H1 (cell line): ENCODE results near the gene ASB17. TPM values are rescaled to one million over a fixed set of nuclear protein-coding genes. Genes with fewer than 3 reads are reported as not detected.

Experiments used
- polyA plus RNA-seq, 7 experiments: library from polyadenylated mRNA; depleted of rRNA in 3 of 7; stranded (reverse) in 5 of 7; unstranded in 2 of 7; fragments of >200 nt in 5 of 7; fragments of 200-250 nt in 2 of 7; gene quantifications; 1 replicate in 5 of 7; 2 replicates in 1 of 7; 4 replicates in 1 of 7; pipeline versions ENCODE4 v1.2.1 to v1.2.3, GENCODE V29; 2011 to 2013; ENCODE audit warnings: missing spikeins in 2 of 7, mixed read lengths in 2 of 7
- total RNA-seq: library from RNA; stranded (reverse); fragmentation: NEBNext Ultra II Directional; extraction: Animal tissue kit (Norgen Biotek cat#: 25700); gene quantifications from 2 replicates; pipeline ENCODE4 v1.2.1, GENCODE V29; 2021
- TF ChIP-seq, protein P1 (sequence below): fragments of 300-600 bp; sonication (generic); IDR thresholded peaks from 2 replicates; pipeline ENCODE4 v1.7.1; 2012; ENCODE audit warnings: low read length, moderate library complexity, mild to moderate bottlenecking, inconsistent platforms; ENCODE audit not compliant: insufficient replicate concordance

The ASB17 gene
- total and polyA plus RNA-seq, 2 of the 8 experiments (the other 6 are each of a cell fraction or from before 2014, with no cell fraction given): not detected

DNA sequence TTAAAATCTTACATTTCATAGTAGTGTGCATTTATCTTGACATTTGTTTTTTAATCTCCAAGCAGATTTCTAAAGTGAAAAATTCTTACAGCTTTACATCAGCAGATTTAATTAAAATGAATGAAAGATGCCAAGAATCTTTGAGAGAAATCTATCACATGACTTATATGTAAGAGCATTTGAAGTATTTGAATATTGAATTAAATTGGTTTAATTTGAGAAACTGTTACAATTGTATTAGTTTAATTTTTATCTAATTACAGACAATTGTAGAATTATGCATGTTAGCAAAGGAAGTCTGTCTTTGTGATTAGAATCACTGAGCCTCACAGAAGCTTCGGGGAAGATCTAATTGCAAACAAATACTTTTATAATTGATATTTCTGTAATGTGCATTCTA is 52.2 kb downstream of the ASB17 start (continued):
- TF ChIP-seq, protein P1, sequence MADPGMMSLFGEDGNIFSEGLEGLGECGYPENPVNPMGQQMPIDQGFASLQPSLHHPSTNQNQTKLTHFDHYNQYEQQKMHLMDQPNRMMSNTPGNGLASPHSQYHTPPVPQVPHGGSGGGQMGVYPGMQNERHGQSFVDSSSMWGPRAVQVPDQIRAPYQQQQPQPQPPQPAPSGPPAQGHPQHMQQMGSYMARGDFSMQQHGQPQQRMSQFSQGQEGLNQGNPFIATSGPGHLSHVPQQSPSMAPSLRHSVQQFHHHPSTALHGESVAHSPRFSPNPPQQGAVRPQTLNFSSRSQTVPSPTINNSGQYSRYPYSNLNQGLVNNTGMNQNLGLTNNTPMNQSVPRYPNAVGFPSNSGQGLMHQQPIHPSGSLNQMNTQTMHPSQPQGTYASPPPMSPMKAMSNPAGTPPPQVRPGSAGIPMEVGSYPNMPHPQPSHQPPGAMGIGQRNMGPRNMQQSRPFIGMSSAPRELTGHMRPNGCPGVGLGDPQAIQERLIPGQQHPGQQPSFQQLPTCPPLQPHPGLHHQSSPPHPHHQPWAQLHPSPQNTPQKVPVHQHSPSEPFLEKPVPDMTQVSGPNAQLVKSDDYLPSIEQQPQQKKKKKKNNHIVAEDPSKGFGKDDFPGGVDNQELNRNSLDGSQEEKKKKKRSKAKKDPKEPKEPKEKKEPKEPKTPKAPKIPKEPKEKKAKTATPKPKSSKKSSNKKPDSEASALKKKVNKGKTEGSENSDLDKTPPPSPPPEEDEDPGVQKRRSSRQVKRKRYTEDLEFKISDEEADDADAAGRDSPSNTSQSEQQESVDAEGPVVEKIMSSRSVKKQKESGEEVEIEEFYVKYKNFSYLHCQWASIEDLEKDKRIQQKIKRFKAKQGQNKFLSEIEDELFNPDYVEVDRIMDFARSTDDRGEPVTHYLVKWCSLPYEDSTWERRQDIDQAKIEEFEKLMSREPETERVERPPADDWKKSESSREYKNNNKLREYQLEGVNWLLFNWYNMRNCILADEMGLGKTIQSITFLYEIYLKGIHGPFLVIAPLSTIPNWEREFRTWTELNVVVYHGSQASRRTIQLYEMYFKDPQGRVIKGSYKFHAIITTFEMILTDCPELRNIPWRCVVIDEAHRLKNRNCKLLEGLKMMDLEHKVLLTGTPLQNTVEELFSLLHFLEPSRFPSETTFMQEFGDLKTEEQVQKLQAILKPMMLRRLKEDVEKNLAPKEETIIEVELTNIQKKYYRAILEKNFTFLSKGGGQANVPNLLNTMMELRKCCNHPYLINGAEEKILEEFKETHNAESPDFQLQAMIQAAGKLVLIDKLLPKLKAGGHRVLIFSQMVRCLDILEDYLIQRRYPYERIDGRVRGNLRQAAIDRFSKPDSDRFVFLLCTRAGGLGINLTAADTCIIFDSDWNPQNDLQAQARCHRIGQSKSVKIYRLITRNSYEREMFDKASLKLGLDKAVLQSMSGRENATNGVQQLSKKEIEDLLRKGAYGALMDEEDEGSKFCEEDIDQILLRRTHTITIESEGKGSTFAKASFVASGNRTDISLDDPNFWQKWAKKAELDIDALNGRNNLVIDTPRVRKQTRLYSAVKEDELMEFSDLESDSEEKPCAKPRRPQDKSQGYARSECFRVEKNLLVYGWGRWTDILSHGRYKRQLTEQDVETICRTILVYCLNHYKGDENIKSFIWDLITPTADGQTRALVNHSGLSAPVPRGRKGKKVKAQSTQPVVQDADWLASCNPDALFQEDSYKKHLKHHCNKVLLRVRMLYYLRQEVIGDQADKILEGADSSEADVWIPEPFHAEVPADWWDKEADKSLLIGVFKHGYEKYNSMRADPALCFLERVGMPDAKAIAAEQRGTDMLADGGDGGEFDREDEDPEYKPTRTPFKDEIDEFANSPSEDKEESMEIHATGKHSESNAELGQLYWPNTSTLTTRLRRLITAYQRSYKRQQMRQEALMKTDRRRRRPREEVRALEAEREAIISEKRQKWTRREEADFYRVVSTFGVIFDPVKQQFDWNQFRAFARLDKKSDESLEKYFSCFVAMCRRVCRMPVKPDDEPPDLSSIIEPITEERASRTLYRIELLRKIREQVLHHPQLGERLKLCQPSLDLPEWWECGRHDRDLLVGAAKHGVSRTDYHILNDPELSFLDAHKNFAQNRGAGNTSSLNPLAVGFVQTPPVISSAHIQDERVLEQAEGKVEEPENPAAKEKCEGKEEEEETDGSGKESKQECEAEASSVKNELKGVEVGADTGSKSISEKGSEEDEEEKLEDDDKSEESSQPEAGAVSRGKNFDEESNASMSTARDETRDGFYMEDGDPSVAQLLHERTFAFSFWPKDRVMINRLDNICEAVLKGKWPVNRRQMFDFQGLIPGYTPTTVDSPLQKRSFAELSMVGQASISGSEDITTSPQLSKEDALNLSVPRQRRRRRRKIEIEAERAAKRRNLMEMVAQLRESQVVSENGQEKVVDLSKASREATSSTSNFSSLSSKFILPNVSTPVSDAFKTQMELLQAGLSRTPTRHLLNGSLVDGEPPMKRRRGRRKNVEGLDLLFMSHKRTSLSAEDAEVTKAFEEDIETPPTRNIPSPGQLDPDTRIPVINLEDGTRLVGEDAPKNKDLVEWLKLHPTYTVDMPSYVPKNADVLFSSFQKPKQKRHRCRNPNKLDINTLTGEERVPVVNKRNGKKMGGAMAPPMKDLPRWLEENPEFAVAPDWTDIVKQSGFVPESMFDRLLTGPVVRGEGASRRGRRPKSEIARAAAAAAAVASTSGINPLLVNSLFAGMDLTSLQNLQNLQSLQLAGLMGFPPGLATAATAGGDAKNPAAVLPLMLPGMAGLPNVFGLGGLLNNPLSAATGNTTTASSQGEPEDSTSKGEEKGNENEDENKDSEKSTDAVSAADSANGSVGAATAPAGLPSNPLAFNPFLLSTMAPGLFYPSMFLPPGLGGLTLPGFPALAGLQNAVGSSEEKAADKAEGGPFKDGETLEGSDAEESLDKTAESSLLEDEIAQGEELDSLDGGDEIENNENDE: no peak
